B cell (primary cell): Measurements from ENCODE around the gene SLC10A2. TPM values are rescaled to one million over a fixed set of nuclear protein-coding genes. Genes with fewer than 3 reads are reported as not detected.

Source experiments
- ATAC-seq: fragments of 200-7000 bp; cut with Tn5 transposase; one replicate; pipeline ENCODE4 v1.10.0; 2021; ENCODE audit warnings: low read depth, mild to moderate bottlenecking, moderate number of reproducible peaks, moderate library complexity
- CTCF ChIA-PET: fragments of 350-600 bp; sonication (Branson Sonifier 250); formaldehyde crosslinking; loops from one replicate; lab custom pipeline; 2021; ENCODE audit warnings: antibody characterized with exemption, inconsistent platforms; lab: Charles Lee
- POLR2A ChIA-PET: fragments of 350-600 bp; sonication (Branson Sonifier 250); formaldehyde crosslinking; loops from one replicate; lab custom pipeline; 2021; ENCODE audit warnings: antibody characterized with exemption; lab: Charles Lee
- DNase-seq: peaks from one replicate; pipeline ENCODE4 v3.0.0; 2013
- H2AFZ ChIP-seq: 2 replicates; pipeline ENCODE4 v1.6.1; 2012; ENCODE audit warnings: mild to moderate bottlenecking, low read depth, low read length; ENCODE audit not compliant: insufficient read depth, poor library complexity, severe bottlenecking
- H3K27ac ChIP-seq, 2 donors: 1 replicate in 1 of 2; 2 replicates in 1 of 2; pipeline ENCODE4 v1.5.1; 2012 to 2013; ENCODE audit warnings: low read length in 2 of 2, mild to moderate bottlenecking in 2 of 2, moderate library complexity in 1 of 2
- H3K27me3 ChIP-seq, 4 experiments: fragments of 200-600 bp in 1 of 4; sonication (generic) in 1 of 4; replicated peaks in 1 of 4; 1 replicate in 2 of 4; 2 replicates in 2 of 4; pipeline versions ENCODE4 v1.6.1 to v1.7.0; 2013 to 2016; ENCODE audit warnings: low read length in 3 of 4, mild to moderate bottlenecking in 2 of 4, mixed read lengths in 1 of 4, moderate library complexity in 1 of 4; ENCODE audit not compliant: insufficient read depth in 4 of 4, control insufficient read depth in 3 of 4; ENCODE audit errors: control extremely low read depth in 1 of 4
- H3K36me3 ChIP-seq, 2 experiments: replicated peaks in 1 of 2; 1 replicate in 1 of 2; 2 replicates in 1 of 2; pipeline versions ENCODE4 v1.6.1 to v1.7.1; 2013; ENCODE audit warnings: low read length in 1 of 2; ENCODE audit not compliant: insufficient read depth in 2 of 2, control insufficient read depth in 1 of 2; ENCODE audit errors: control extremely low read depth in 1 of 2, extremely low read depth in 1 of 2
- H3K4me1 ChIP-seq, 2 donors: fragments of 200-600 bp in 1 of 2; sonication (generic) in 1 of 2; 1 replicate in 1 of 2; 2 replicates in 1 of 2; pipeline versions ENCODE4 v1.5.1 to v1.6.1; 2013 to 2017; ENCODE audit warnings: low read length in 2 of 2; ENCODE audit not compliant: control insufficient read depth in 2 of 2, insufficient read depth in 2 of 2
- H3K4me2 ChIP-seq: replicated peaks from 2 replicates; pipeline ENCODE3; 2012; ENCODE audit warnings: mild to moderate bottlenecking, low read depth, low read length; ENCODE audit not compliant: poor library complexity, severe bottlenecking
- H3K4me3 ChIP-seq, 5 experiments: fragments of 200-600 bp in 1 of 5; sonication (generic) in 1 of 5; 1 replicate in 3 of 5; 2 replicates in 2 of 5; pipeline versions ENCODE4 v1.5.1 to v1.7.0; 2011 to 2016; ENCODE audit warnings: low read length in 4 of 5, mild to moderate bottlenecking in 4 of 5, low read depth in 2 of 5, control low read depth in 1 of 5, moderate library complexity in 1 of 5; ENCODE audit not compliant: insufficient read depth in 1 of 5; ENCODE audit errors: control extremely low read depth in 1 of 5, extremely low read depth in 1 of 5
- H3K79me2 ChIP-seq: fragments of 200-600 bp; sonication (generic); one replicate; pipeline ENCODE4 v1.6.0; 2016; ENCODE audit warnings: low read length; ENCODE audit not compliant: control insufficient read depth, insufficient read depth
- H3K9ac ChIP-seq: fragments of 200-600 bp; sonication (generic); 2 replicates; pipeline ENCODE4 v1.6.1; 2017; ENCODE audit warnings: mild to moderate bottlenecking, low read length, moderate library complexity
- H3K9me3 ChIP-seq, 3 donors: one replicate each; pipeline versions ENCODE4 v1.6.1 to v1.7.1; 2013; ENCODE audit warnings: low read length in 2 of 3; ENCODE audit not compliant: control insufficient read depth in 2 of 3, insufficient read depth in 1 of 3; ENCODE audit errors: control extremely low read depth in 1 of 3
- H4K20me1 ChIP-seq: 2 replicates; pipeline ENCODE4 v1.6.0; 2012; ENCODE audit warnings: mild to moderate bottlenecking, low read length; ENCODE audit not compliant: insufficient read depth, control insufficient read depth, poor library complexity, severe bottlenecking
- H3K27ac Mint-ChIP-seq: one replicate; pipeline ENCODE4 v1.8.0; 2021; ENCODE audit warnings: mixed read lengths
- H3K27me3 Mint-ChIP-seq: one replicate; pipeline ENCODE4 v1.8.0; 2021; ENCODE audit warnings: mixed read lengths
- H3K4me1 Mint-ChIP-seq: one replicate; pipeline ENCODE4 v1.8.0; 2021; ENCODE audit warnings: mixed read lengths
- H3K4me3 Mint-ChIP-seq: one replicate; pipeline ENCODE4 v1.8.0; 2021; ENCODE audit warnings: mixed read lengths
- H3K9me3 Mint-ChIP-seq: one replicate; pipeline ENCODE4 v1.8.0; 2022; ENCODE audit warnings: mixed read lengths; ENCODE audit not compliant: insufficient read depth
- EZH2 ChIP-seq: IDR thresholded peaks from 2 replicates; pipeline ENCODE4 v1.6.1; 2012; ENCODE audit warnings: borderline replicate concordance, low read depth, mild to moderate bottlenecking, moderate library complexity, low read length; ENCODE audit not compliant: insufficient read depth, poor library complexity, severe bottlenecking
- WGBS: methylation state at CpG from one replicate; pipeline ENCODE4 v1.1.5; 2013; ENCODE audit warnings: missing lambda C conversion rate; ENCODE audit not compliant: insufficient coverage; 5-methylcytosine and 5-hydroxymethylcytosine counted together
- intact Hi-C: fragments of 100-400 bp; cut with micrococcal nuclease; formaldehyde crosslinking; loops from one replicate; pipeline ENCODE4 v1.10.0; 2022
- polyA plus RNA-seq: library from polyadenylated mRNA; depleted of rRNA; stranded (reverse); fragments of >200 nt; gene quantifications from 2 replicates; pipeline ENCODE4 v1.2.3, GENCODE V29; 2012
- total RNA-seq, 2 donors: library from RNA; stranded (reverse); fragments of 120-200 nt in 1 of 2; gene quantifications; 1 replicate in 1 of 2; 2 replicates in 1 of 2; pipeline versions ENCODE4 v1.2.3 to v1.2.4, GENCODE V29; 2013 to 2022
- TF ChIP-seq, protein P1 (sequence below): fragments of 200-600 bp; IDR thresholded peaks from one replicate; pipeline ENCODE4 v1.8.0; 2022; ENCODE audit warnings: antibody characterized with exemption, mild to moderate bottlenecking

Gene SLC10A2
- total and polyA plus RNA-seq, 2 donors (not counting 1 experiment from before 2014, with no cell fraction given) = not detected

GRCh38 chr13:103063376-103063775 is 2.8 kb downstream of the SLC10A2 start:
- 100% methylated on average over 1 of the region's 4 CpGs for WGBS
- Histone ChIP-seq H4K20me1 (no peaks in the 10 kb centered on the region), H3K4me2 (no peak overlapping the region), H3K9ac (no peak overlapping the region), H3K27me3 (no peaks in the 10 kb centered on the region), H2AFZ (no peak overlapping the region), H3K4me1 (peaks cover 4 to 10% of the 10 kb centered on the region in 2 donors), H3K27ac (no peak overlapping the region), H3K79me2 (no peaks in the 10 kb centered on the region), H3K9me3 (no peaks in the 10 kb centered on the region), H3K4me3 (no peak overlapping the region), H3K36me3 (no peaks in the 10 kb centered on the region)
- CTCF ChIA-PET = no interaction called here
- no peak for DNase-seq
- no peak for ATAC-seq
- intact Hi-C loops = no loop called here
- Mint-ChIP-seq H3K4me3 (no peak overlapping the region), H3K27ac (no peak overlapping the region), H3K27me3 (no peaks in the 10 kb centered on the region), H3K4me1 (peaks cover 10% of the 10 kb centered on the region), H3K9me3 (peaks cover 7% of the 10 kb centered on the region)
- TF ChIP-seq, protein P1, sequence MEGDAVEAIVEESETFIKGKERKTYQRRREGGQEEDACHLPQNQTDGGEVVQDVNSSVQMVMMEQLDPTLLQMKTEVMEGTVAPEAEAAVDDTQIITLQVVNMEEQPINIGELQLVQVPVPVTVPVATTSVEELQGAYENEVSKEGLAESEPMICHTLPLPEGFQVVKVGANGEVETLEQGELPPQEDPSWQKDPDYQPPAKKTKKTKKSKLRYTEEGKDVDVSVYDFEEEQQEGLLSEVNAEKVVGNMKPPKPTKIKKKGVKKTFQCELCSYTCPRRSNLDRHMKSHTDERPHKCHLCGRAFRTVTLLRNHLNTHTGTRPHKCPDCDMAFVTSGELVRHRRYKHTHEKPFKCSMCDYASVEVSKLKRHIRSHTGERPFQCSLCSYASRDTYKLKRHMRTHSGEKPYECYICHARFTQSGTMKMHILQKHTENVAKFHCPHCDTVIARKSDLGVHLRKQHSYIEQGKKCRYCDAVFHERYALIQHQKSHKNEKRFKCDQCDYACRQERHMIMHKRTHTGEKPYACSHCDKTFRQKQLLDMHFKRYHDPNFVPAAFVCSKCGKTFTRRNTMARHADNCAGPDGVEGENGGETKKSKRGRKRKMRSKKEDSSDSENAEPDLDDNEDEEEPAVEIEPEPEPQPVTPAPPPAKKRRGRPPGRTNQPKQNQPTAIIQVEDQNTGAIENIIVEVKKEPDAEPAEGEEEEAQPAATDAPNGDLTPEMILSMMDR = no peak
- TF ChIP-seq EZH2 = no peak
- POLR2A ChIA-PET = no interaction called here

DNA sequence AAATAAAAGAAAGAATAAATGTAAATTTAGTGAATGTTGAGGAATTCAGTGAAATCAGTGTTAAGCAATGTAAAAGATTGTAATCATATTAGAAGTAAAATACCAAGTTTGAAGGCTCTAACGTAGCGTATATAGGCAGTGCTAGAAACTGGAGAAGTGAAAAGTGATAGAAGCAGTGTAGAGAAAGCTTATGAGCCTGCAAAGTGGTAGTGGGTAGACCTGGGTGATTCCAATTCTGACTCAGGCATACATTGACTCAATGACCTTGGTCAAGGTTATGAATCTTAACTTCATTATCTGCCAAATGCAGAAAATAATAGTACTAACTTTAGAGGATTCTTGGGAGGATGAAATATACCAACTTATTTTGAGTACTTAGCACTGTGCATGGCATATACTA is 4.1 kb downstream of the SLC10A2 start:
- H3K4me3 Mint-ChIP-seq = no peak overlapping the region
- Histone ChIP-seq H3K27ac (no peak overlapping the region), H3K27me3 (no peaks in the 10 kb centered on the region), H4K20me1 (no peaks in the 10 kb centered on the region), H3K4me3 (no peak overlapping the region), H3K9me3 (peaks cover 0 to 9% (median 4%) of the 10 kb centered on the region in 3 donors), H3K9ac (no peak overlapping the region), H2AFZ (no peak overlapping the region), H3K36me3 (no peaks in the 10 kb centered on the region), H3K4me2 (no peak overlapping the region), H3K4me1 (no peaks in the 10 kb centered on the region), H3K79me2 (no peaks in the 10 kb centered on the region)
- TF ChIP-seq EZH2 = no peak
- TF ChIP-seq, protein P1 = no peak
- 100% methylated on average over 1 of the region's 2 CpGs for WGBS
- H3K27me3 Mint-ChIP-seq = no peaks in the 10 kb centered on the region
- no peak overlapping the region for H3K27ac Mint-ChIP-seq
- peaks cover 2% of the 10 kb centered on the region for H3K4me1 Mint-ChIP-seq
- peaks cover 7% of the 10 kb centered on the region for H3K9me3 Mint-ChIP-seq
- DNase-seq = no peak
- ATAC-seq = no peak
- ChIA-PET CTCF (no interaction called here), POLR2A (no interaction called here)
- intact Hi-C loops = no loop called here
